ENCODE results near the gene DCAF16. TPM values are rescaled to one million over a fixed set of nuclear protein-coding genes. Genes with fewer than 3 reads are reported as not detected.

Gene DCAF16
- total and polyA plus RNA-seq, 3 donors from 2014 or later = 30.5 to 48.0 (median 42.6) TPM

DNA sequence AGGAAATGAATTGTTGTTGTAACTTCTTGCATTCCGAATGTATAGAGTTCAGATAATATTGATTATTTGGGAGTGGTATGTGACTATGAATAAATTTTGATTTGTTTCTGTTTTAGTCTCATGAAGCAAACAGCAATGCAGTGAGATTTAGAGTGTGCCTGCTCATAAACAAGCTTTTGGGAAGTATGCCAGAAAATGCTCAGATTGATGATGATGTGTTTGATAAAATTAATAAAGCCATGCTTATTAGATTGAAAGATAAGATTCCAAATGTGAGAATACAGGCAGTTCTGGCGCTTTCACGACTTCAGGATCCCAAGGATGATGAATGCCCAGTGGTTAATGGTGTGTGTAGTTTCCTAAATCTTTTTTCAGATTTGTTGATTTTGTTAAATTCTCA is 2.2 kb upstream of the DCAF16 start:
- WGBS, 2 donors = 80 to 82% methylated on average over 3 of the region's 3 CpGs
- Histone ChIP-seq H3K4me3 (no peak overlapping the region), H3K36me3 (ENCODE audit: low read depth, missing control alignments) (no peaks in the 10 kb centered on the region), H3K27ac (no peak overlapping the region), H3K4me1 (peaks cover 21% of the 10 kb centered on the region), H3K27me3 (no peaks in the 10 kb centered on the region), H3K9me3 (no peaks in the 10 kb centered on the region)
- DNase-seq = no peak
- no peak for TF ChIP-seq POLR2A (IDR thresholded peaks at IDR 0.05)
- TF ChIP-seq, protein P1, sequence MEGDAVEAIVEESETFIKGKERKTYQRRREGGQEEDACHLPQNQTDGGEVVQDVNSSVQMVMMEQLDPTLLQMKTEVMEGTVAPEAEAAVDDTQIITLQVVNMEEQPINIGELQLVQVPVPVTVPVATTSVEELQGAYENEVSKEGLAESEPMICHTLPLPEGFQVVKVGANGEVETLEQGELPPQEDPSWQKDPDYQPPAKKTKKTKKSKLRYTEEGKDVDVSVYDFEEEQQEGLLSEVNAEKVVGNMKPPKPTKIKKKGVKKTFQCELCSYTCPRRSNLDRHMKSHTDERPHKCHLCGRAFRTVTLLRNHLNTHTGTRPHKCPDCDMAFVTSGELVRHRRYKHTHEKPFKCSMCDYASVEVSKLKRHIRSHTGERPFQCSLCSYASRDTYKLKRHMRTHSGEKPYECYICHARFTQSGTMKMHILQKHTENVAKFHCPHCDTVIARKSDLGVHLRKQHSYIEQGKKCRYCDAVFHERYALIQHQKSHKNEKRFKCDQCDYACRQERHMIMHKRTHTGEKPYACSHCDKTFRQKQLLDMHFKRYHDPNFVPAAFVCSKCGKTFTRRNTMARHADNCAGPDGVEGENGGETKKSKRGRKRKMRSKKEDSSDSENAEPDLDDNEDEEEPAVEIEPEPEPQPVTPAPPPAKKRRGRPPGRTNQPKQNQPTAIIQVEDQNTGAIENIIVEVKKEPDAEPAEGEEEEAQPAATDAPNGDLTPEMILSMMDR (IDR thresholded peaks at IDR 0.05) = no peak
- intact Hi-C loops (cut with DNase I; ENCODE audit: low total_unique reads) = no loop called here

DNA sequence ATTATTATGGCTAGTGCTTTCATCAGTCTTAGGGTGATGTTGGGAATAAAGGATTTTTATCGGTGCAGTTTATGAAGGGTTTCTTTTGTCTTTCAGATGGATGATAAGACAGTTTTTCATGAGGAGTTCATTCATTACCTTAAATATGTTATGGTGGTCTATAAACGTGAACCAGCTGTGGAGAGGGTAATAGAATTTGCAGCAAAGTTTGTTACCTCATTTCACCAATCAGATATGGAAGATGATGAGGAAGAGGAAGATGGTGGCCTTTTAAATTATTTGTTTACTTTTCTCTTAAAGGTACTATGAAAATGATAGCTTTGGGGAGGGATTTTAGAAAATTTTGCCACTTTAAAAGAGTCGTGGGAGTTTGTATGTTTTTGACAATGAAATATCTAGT is 1.6 kb upstream of the DCAF16 start:
- Histone ChIP-seq H3K4me3 (no peak overlapping the region), H3K36me3 (ENCODE audit: low read depth, missing control alignments) (no peaks in the 10 kb centered on the region), H3K27me3 (no peaks in the 10 kb centered on the region), H3K4me1 (peaks cover 27% of the 10 kb centered on the region), H3K27ac (no peak overlapping the region), H3K9me3 (no peaks in the 10 kb centered on the region)
- intact Hi-C loops (cut with DNase I; ENCODE audit: low total_unique reads) = no loop called here
- 20 to 21% methylated on average over 3 of the region's 3 CpGs for WGBS, 2 donors
- DNase-seq = no peak
- TF ChIP-seq, protein P1 (IDR thresholded peaks at IDR 0.05) = no peak
- TF ChIP-seq POLR2A (IDR thresholded peaks at IDR 0.05) = no peak

DNA sequence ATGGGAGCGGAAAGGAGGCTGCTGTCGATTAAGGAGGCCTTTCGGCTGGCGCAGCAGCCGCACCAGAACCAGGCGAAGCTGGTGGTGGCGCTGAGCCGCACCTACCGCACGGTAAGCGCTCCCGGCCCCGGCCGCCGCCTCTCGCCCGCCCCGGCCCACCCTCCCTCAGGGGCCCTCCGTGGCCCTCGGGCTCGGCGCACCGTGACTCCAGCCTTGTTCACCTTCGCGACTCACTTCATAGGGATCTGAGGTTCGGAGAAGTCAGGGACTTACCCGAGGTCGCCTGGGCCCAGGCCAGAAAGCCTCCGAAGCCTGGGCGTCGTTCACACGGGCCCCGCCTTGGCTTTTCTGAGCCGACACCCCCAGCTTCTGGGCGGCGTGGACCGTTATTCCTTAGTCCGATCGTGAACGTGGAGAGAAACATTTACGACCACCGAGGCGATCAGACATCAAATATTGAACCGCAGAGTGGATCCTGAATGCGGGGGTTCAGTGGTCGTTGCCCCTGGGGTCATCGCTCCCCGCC is 584 bp upstream of the DCAF16 start:
- Histone ChIP-seq H3K36me3 (ENCODE audit: low read depth, missing control alignments) (no peaks in the 10 kb centered on the region), H3K27ac (peak overlapping the region in 1 of 2 donors; percentile 11), H3K9me3 (no peaks in the 10 kb centered on the region), H3K27me3 (no peaks in the 10 kb centered on the region), H3K4me3 (peak overlapping the region; percentile 83 to 93), H3K4me1 (peaks cover 28% of the 10 kb centered on the region)
- WGBS, 2 donors = 1% methylated on average over 20 to 45 of the region's 48 CpGs
- DNase-seq = peak; percentile 20
- intact Hi-C loops (cut with DNase I; ENCODE audit: low total_unique reads) = no loop called here
- no peak for TF ChIP-seq POLR2A (IDR thresholded peaks at IDR 0.05)
- TF ChIP-seq, protein P1 (IDR thresholded peaks at IDR 0.05) = no peak

DNA sequence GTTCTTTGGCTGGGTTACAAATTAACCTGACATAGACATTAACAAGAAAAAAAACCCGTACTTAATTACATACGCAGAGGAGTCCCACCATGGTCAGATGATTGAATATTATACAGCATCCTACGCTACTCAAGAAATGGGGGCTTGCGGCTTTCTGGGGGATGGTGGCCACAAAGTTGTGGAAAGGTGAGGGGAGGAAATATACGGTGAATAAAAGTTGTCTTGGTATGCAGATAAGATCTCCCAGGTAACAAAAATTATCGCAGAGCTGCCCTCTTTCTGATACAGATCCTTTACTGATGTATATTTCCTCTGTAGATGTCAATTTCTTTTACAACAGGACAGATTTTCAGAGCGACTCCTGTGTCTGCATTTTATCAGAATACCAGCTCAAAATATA is 890 bp downstream of the DCAF16 start:
- Histone ChIP-seq H3K4me1 (peaks cover 28% of the 10 kb centered on the region), H3K36me3 (ENCODE audit: low read depth, missing control alignments) (no peaks in the 10 kb centered on the region), H3K4me3 (peak overlapping the region; percentile 83 to 93), H3K9me3 (no peaks in the 10 kb centered on the region), H3K27ac (peak overlapping the region; percentile 98), H3K27me3 (no peaks in the 10 kb centered on the region)
- DNase-seq = no peak
- intact Hi-C loops (cut with DNase I; ENCODE audit: low total_unique reads) = no loop called here
- 0 to 2% methylated on average over 7 of the region's 7 CpGs for WGBS, 2 donors
- TF ChIP-seq, protein P1 (IDR thresholded peaks at IDR 0.05) = no peak
- no peak for TF ChIP-seq POLR2A (IDR thresholded peaks at IDR 0.05)

DNA sequence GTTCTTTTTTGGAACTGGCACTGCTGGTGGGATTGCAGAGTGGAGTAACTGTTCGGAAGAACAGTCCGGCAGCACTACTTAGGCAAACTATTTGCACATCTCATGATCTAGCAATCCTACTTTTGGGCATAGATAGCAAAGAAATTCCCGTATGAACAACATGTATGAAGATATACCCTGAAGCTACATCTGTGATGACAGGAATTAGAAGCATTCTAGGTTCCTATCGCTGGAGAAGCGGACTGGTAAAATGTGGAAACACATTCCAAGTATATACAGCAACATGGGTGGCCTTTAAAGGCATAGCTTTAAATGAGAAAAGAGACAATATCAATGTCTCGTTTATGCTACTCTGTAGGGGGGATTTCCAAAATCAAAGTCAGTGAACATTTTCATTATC is 3.1 kb downstream of the DCAF16 start:
- WGBS, 2 donors = 29 to 41% methylated on average over 6 of the region's 6 CpGs
- no peaks in the 10 kb centered on the region for H3K9me3 ChIP-seq
- no peak overlapping the region for H3K27ac ChIP-seq
- intact Hi-C loops (cut with DNase I; ENCODE audit: low total_unique reads) = no loop called here
- peaks cover 28% of the 10 kb centered on the region for H3K4me1 ChIP-seq
- H3K36me3 ChIP-seq (ENCODE audit: low read depth, missing control alignments) = no peaks in the 10 kb centered on the region
- no peak overlapping the region for H3K4me3 ChIP-seq
- TF ChIP-seq, protein P1 (IDR thresholded peaks at IDR 0.05) = no peak
- TF ChIP-seq POLR2A (IDR thresholded peaks at IDR 0.05) = no peak
- no peak for DNase-seq
- H3K27me3 ChIP-seq = no peaks in the 10 kb centered on the region

All from testis (tissue), 3 donors.